ENCODE data around the gene ALKBH8.

GRCh38 chr11:107549253-107549953 is 16.1 kb downstream of the ALKBH8 start:
- no peak for TF ChIP-seq ZNF274 (IDR thresholded peaks at IDR 0.05; ENCODE audit: borderline replicate concordance, extremely low read depth, low read length)
- no peak for TF ChIP-seq POLR2A (IDR thresholded peaks at IDR 0.05; ENCODE audit: control extremely low read depth in 1 of 2, low read depth in 2 of 2, low read length in 2 of 2)
- TF ChIP-seq CTCF (IDR thresholded peaks at IDR 0.05; ENCODE audit: control extremely low read depth in 1 of 3, insufficient read depth in 1 of 3, low read depth in 1 of 3, low read length in 3 of 3): peak in 2 of 3 experiments; percentile 60 to 71; a peak in 3 of 4 replicates
- TF ChIP-seq EGR1 (IDR thresholded peaks at IDR 0.05; ENCODE audit: borderline replicate concordance, low read depth, low read length): no peak
- no peak for TF ChIP-seq MAX (IDR thresholded peaks at IDR 0.05)
